HepG2 (cell line): ENCODE results near the gene SUSD6.
"Not testable (repeated sequence)": the region's sequence is repeated elsewhere in the genome, so short reads cannot be mapped to it uniquely, and the experiment has no call there.

ENCODE experiments used
- EP300 ChIP-seq, 3 experiments: sonication (generic) in 1 of 3; formaldehyde crosslinking in 1 of 3; IDR thresholded peaks; 2 replicates each; pipeline versions ENCODE4 v1.5.1 to v1.6.1; 2011 to 2020; ENCODE audit warnings: low read depth in 2 of 3, low read length in 2 of 3, borderline replicate concordance in 1 of 3, improper control_type of control experiment in 1 of 3, mild to moderate bottlenecking in 1 of 3, missing genetic modification reagents in 1 of 3, moderate library complexity in 1 of 3
- ESRRA ChIP-seq: sonication (generic); formaldehyde crosslinking; IDR thresholded peaks from 2 replicates; pipeline ENCODE4 v1.5.1; 2020; ENCODE audit warnings: mild to moderate bottlenecking, low read depth, missing genetic modification reagents
- EZH2 ChIP-seq: conservative IDR thresholded peaks from 2 replicates; pipeline ENCODE4 v1.6.1; 2012; ENCODE audit warnings: mild to moderate bottlenecking, low read depth, low read length, moderate library complexity
- HOXA7 ChIP-seq: sonication (generic); formaldehyde crosslinking; IDR thresholded peaks from 2 replicates; pipeline ENCODE4 v1.8.1; 2022; ENCODE audit warnings: mild to moderate bottlenecking, missing genetic modification reagents, moderate library complexity
- PHF20 ChIP-seq: sonication (generic); formaldehyde crosslinking; IDR thresholded peaks from 2 replicates; pipeline ENCODE4 v1.5.0; 2020; ENCODE audit warnings: mild to moderate bottlenecking, missing genetic modification reagents
- POLR2A ChIP-seq, 2 experiments: IDR thresholded peaks; 2 replicates each; pipeline ENCODE4 v1.6.1; 2011; ENCODE audit warnings: low read depth in 2 of 2, low read length in 2 of 2, mild to moderate bottlenecking in 1 of 2, moderate library complexity in 1 of 2; ENCODE audit not compliant: insufficient read depth in 1 of 2
- SOX6 ChIP-seq, 2 experiments: fragments of 450-650 bp in 1 of 2; sonication (generic) in 1 of 2; formaldehyde crosslinking in 1 of 2; IDR thresholded peaks; 2 replicates each; pipeline versions ENCODE4 v1.4.0 to v1.6.1; 2017 to 2020; ENCODE audit warnings: antibody characterized with exemption in 1 of 2, mild to moderate bottlenecking in 1 of 2, missing genetic modification reagents in 1 of 2
- YY1 ChIP-seq: IDR thresholded peaks from 2 replicates; pipeline ENCODE4 v1.6.1; 2011; ENCODE audit warnings: low read length, low read depth, moderate library complexity, mild to moderate bottlenecking; ENCODE audit not compliant: insufficient read depth, insufficient replicate concordance
- ZNF124 ChIP-seq: sonication (generic); formaldehyde crosslinking; IDR thresholded peaks from 2 replicates; pipeline ENCODE4 v1.4.0; 2020; ENCODE audit warnings: missing genetic modification reagents

DNA sequence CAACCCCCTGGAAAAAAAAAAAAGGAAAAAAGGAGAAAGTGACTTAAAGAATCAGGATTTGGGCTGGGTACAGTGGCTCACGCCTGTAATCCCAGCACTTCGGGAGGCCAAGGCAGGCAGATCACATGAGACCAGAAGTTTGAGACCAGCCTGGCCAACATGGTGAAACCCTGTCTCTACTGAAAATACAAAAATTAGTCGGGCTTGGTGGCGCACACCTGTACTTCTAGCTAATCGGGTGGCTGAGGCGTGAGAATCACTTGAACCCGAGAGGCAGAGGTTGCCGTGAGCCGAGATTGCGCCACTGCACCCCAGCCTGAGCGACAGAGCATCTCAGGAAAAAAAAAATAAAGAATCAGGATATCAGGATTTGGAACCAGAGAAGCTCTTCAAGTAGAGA, 36.2 kb downstream of the SUSD6 start:
- not testable (repeated sequence) for TF ChIP-seq POLR2A (IDR thresholded peaks at IDR 0.05; ENCODE audit: insufficient read depth in 1 of 2, low read depth in 2 of 2, low read length in 2 of 2); PHF20 (CRISPR knock-in tag); YY1; ZNF124; EZH2; HOXA7 (CRISPR knock-in tag); EP300 (IDR thresholded peaks at IDR 0.05; ENCODE audit: low read depth in 2 of 2, low read length in 2 of 2); EP300 (CRISPR knock-in tag; IDR thresholded peaks at IDR 0.05; ENCODE audit: borderline replicate concordance); ESRRA (CRISPR knock-in tag); SOX6 (IDR thresholded peaks at IDR 0.05); SOX6 (CRISPR knock-in tag; IDR thresholded peaks at IDR 0.05)
